IPS-NIHi11 (cell line): ENCODE data around the gene XYLT1.
"Not testable (repeated sequence)": the region's sequence is repeated elsewhere in the genome, so short reads cannot be mapped to it uniquely, and the experiment has no call there.

Experiments
- DNase-seq: peaks from one replicate; pipeline ENCODE4 v3.0.0; 2012; ENCODE audit warnings: mixed read lengths, low spot score

Gene XYLT1

GRCh38 chr16:17335406-17335805, 135.4 kb downstream of the XYLT1 start:
- DNase-seq = not testable (repeated sequence)

GRCh38 chr16:17334096-17334495, 136.7 kb downstream of the XYLT1 start:
- DNase-seq = no peak

GRCh38 chr16:17333229-17333628, 137.5 kb downstream of the XYLT1 start:
- no peak for DNase-seq

GRCh38 chr16:17331991-17332390, 138.8 kb downstream of the XYLT1 start:
- no peak for DNase-seq

- no peak for DNase-seq
Measured at GRCh38 chr16:17331071-17331607, 139.6 kb downstream of the XYLT1 start.

GRCh38 chr16:17330044-17330443, 140.7 kb downstream of the XYLT1 start:
- no peak for DNase-seq

GRCh38 chr16:17329391-17329790, 141.4 kb downstream of the XYLT1 start:
- DNase-seq = no peak

- no peak for DNase-seq
Measured at GRCh38 chr16:17328932-17329331, 141.8 kb downstream of the XYLT1 start.

GRCh38 chr16:17327664-17328335, 143.0 kb downstream of the XYLT1 start:
- DNase-seq = no peak

- no peak for DNase-seq
Measured at GRCh38 chr16:17325476-17326143, 145.2 kb downstream of the XYLT1 start.

GRCh38 chr16:17324451-17324850, 146.3 kb downstream of the XYLT1 start:
- no peak for DNase-seq

GRCh38 chr16:17323171-17323570, 147.6 kb downstream of the XYLT1 start:
- no peak for DNase-seq

GRCh38 chr16:17321824-17322223, 148.9 kb downstream of the XYLT1 start:
- no peak for DNase-seq

- DNase-seq = no peak
Measured at GRCh38 chr16:17320009-17320408, 150.8 kb downstream of the XYLT1 start.

- no peak for DNase-seq
Measured at GRCh38 chr16:17318238-17318637, 152.5 kb downstream of the XYLT1 start.

GRCh38 chr16:17316005-17316404, 154.8 kb downstream of the XYLT1 start:
- no peak for DNase-seq

GRCh38 chr16:17313793-17314547, 156.8 kb downstream of the XYLT1 start:
- DNase-seq = no peak

- no peak for DNase-seq
Measured at GRCh38 chr16:17313085-17313611, 157.6 kb downstream of the XYLT1 start.

- DNase-seq = no peak
Measured at GRCh38 chr16:17312094-17312710, 158.6 kb downstream of the XYLT1 start.

- DNase-seq = no peak
Measured at GRCh38 chr16:17311333-17312093, 159.2 kb downstream of the XYLT1 start.

- no peak for DNase-seq
Measured at GRCh38 chr16:17309510-17309909, 161.2 kb downstream of the XYLT1 start.
